Thyroid gland (tissue), 4 donors: ENCODE data around the gene C3orf70. TPM values are rescaled to one million over a fixed set of nuclear protein-coding genes. Genes with fewer than 3 reads are reported as not detected.

Source experiments
- DNase-seq, 2 donors: peaks; one replicate each; pipeline ENCODE4 v3.0.0-alpha.2; 2019
- H3K27ac ChIP-seq, 3 donors: fragments of 200-600 bp; sonication (generic); 1 replicate in 2 of 3; 2 replicates in 1 of 3; pipeline ENCODE4 v1.5.1; 2016 to 2019; ENCODE audit warnings: mild to moderate bottlenecking in 1 of 3, moderate library complexity in 1 of 3
- H3K27me3 ChIP-seq: fragments of 200-600 bp; sonication (generic); one replicate; pipeline ENCODE4 v1.5.1; 2019
- H3K36me3 ChIP-seq, 2 donors: fragments of 200-600 bp; sonication (generic); one replicate each; pipeline ENCODE4 v1.5.1; 2016 to 2019
- H3K4me1 ChIP-seq, 2 donors: fragments of 200-600 bp; sonication (generic); one replicate each; pipeline ENCODE4 v1.5.1; 2017 to 2019
- H3K4me3 ChIP-seq, 3 donors: fragments of 200-600 bp; sonication (generic); replicated peaks in 1 of 3; 1 replicate in 2 of 3; 2 replicates in 1 of 3; pipeline ENCODE4 v1.5.1; 2016; ENCODE audit warnings: mild to moderate bottlenecking in 1 of 3
- H3K9me3 ChIP-seq: fragments of 200-600 bp; sonication (generic); one replicate; pipeline ENCODE4 v1.5.1; 2017
- CTCF ChIP-seq, 6 experiments: fragments of 200-600 bp in 3 of 6; fragments of 450-650 bp in 3 of 6; sonication (generic) in 3 of 6; IDR thresholded peaks; one replicate each; pipeline ENCODE4 v1.5.1; 2016 to 2019; ENCODE audit warnings: antibody characterized with exemption in 6 of 6, mild to moderate bottlenecking in 2 of 6, inconsistent platforms in 1 of 6, moderate library complexity in 1 of 6
- POLR2A ChIP-seq, 2 donors: fragments of 450-650 bp; IDR thresholded peaks; one replicate each; pipeline ENCODE4 v1.6.1; 2017; ENCODE audit warnings: antibody characterized with exemption in 2 of 2, mild to moderate bottlenecking in 2 of 2, moderate library complexity in 1 of 2
- WGBS, 2 donors: methylation state at CpG; one replicate each; pipeline ENCODE4 v1.1.5; 2017; 5-methylcytosine and 5-hydroxymethylcytosine counted together
- intact Hi-C: fragments of 100-400 bp; cut with DNase I; formaldehyde crosslinking; loops from one replicate; pipeline ENCODE4 v1.15.1; 2023
- total RNA-seq, 4 donors: library from RNA; depleted of rRNA; stranded (reverse); fragments of >200 nt; gene quantifications; one replicate each; pipeline ENCODE4 v1.2.3, GENCODE V29; 2016

C3orf70 gene
- total RNA-seq, 4 donors from 2014 or later: 1.6 to 3.0 (median 2.1) TPM

GRCh38 chr3:185131602-185132256 is 21.1 kb downstream of the C3orf70 start:
- no peak for DNase-seq
- H3K4me3 ChIP-seq: no peak overlapping the region
- intact Hi-C loops: no loop called here
- H3K27ac ChIP-seq: no peak overlapping the region
- no peaks in the 10 kb centered on the region for H3K4me1 ChIP-seq
- TF ChIP-seq POLR2A (IDR thresholded peaks at IDR 0.05) (no peak), CTCF (IDR thresholded peaks at IDR 0.05) (no peak)
- WGBS, 2 donors: 63 to 65% methylated on average over 2 of the region's 2 CpGs
- no peaks in the 10 kb centered on the region for H3K9me3 ChIP-seq
- H3K36me3 ChIP-seq: no peaks in the 10 kb centered on the region
- H3K27me3 ChIP-seq: no peaks in the 10 kb centered on the region

- intact Hi-C loops: no loop called here
- no peak for DNase-seq
- Histone ChIP-seq H3K9me3 (no peaks in the 10 kb centered on the region), H3K27me3 (no peaks in the 10 kb centered on the region), H3K27ac (no peak overlapping the region), H3K4me1 (no peaks in the 10 kb centered on the region), H3K36me3 (no peaks in the 10 kb centered on the region), H3K4me3 (no peak overlapping the region)
- 94 to 97% methylated on average over 2 of the region's 2 CpGs for WGBS, 2 donors
- TF ChIP-seq CTCF (IDR thresholded peaks at IDR 0.05): no peak
- TF ChIP-seq POLR2A (IDR thresholded peaks at IDR 0.05): no peak
Measured at GRCh38 chr3:185129083-185129482, 23.8 kb downstream of the C3orf70 start.

- Histone ChIP-seq H3K36me3 (no peaks in the 10 kb centered on the region), H3K4me1 (no peaks in the 10 kb centered on the region), H3K9me3 (no peaks in the 10 kb centered on the region), H3K27me3 (no peaks in the 10 kb centered on the region), H3K27ac (no peak overlapping the region), H3K4me3 (no peak overlapping the region)
- intact Hi-C loops: no loop called here
- TF ChIP-seq POLR2A (IDR thresholded peaks at IDR 0.05) (no peak), CTCF (IDR thresholded peaks at IDR 0.05) (no peak)
- DNase-seq: no peak
- WGBS, 2 donors: 87 to 89% methylated on average over 3 of the region's 3 CpGs
Measured at GRCh38 chr3:185126201-185126600, 26.7 kb downstream of the C3orf70 start.

- H3K9me3 ChIP-seq: no peaks in the 10 kb centered on the region
- 95 to 98% methylated on average over 3 of the region's 3 CpGs for WGBS, 2 donors
- H3K27ac ChIP-seq: no peak overlapping the region
- H3K36me3 ChIP-seq: no peaks in the 10 kb centered on the region
- no peaks in the 10 kb centered on the region for H3K4me1 ChIP-seq
- no peak for DNase-seq
- TF ChIP-seq POLR2A (IDR thresholded peaks at IDR 0.05) (no peak), CTCF (IDR thresholded peaks at IDR 0.05) (no peak)
- no peak overlapping the region for H3K4me3 ChIP-seq
- no peaks in the 10 kb centered on the region for H3K27me3 ChIP-seq
- intact Hi-C loops: no loop called here
Measured at GRCh38 chr3:185120126-185120525, 32.7 kb downstream of the C3orf70 start.

- H3K27ac ChIP-seq: no peak overlapping the region
- H3K27me3 ChIP-seq: no peaks in the 10 kb centered on the region
- intact Hi-C loops: no loop called here
- no peaks in the 10 kb centered on the region for H3K9me3 ChIP-seq
- H3K4me1 ChIP-seq: no peaks in the 10 kb centered on the region
- no peak for TF ChIP-seq CTCF (IDR thresholded peaks at IDR 0.05)
- no peak for TF ChIP-seq POLR2A (IDR thresholded peaks at IDR 0.05)
- H3K36me3 ChIP-seq: no peaks in the 10 kb centered on the region
- DNase-seq: no peak
- H3K4me3 ChIP-seq: no peak overlapping the region
Measured at GRCh38 chr3:185115371-185115770, 37.5 kb downstream of the C3orf70 start.
